Measurements from ENCODE around the gene GABRR2.
"Not testable (repeated sequence)": the region's sequence is repeated elsewhere in the genome, so short reads cannot be mapped to it uniquely, and the experiment has no call there.

Gene GABRR2

GRCh38 chr6:89323511-89323971, 8.4 kb upstream of the GABRR2 start:
- DNase-seq, result no peak

- no peak for DNase-seq
Observed at GRCh38 chr6:89321131-89321970, 6.3 kb upstream of the GABRR2 start.

- no peak for DNase-seq
Observed at GRCh38 chr6:89320012-89320559, 5.0 kb upstream of the GABRR2 start.

DNA sequence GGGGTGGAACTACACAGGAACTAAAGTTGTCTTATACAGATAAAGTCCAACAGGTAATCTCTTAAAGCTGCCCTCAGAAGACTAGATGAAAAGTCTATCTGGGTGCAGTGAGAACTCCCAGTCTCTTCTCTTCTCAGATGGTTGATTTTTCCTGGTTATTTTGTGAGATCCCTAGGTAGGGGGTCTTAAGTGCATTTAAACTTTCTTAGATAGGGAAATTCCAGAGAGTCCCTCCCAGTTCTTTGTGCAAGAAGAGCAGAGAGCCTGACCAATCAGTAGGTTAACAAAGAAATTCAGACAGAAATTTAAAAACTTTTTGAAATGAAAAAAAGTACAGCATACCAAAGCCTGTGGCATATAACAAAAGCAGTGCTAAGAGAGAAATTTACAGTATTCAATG, 2.0 kb upstream of the GABRR2 start:
- DNase-seq, result no peak

- no peak for DNase-seq
Observed at GRCh38 chr6:89314692-89315091, 407 bp downstream of the GABRR2 start.

DNA sequence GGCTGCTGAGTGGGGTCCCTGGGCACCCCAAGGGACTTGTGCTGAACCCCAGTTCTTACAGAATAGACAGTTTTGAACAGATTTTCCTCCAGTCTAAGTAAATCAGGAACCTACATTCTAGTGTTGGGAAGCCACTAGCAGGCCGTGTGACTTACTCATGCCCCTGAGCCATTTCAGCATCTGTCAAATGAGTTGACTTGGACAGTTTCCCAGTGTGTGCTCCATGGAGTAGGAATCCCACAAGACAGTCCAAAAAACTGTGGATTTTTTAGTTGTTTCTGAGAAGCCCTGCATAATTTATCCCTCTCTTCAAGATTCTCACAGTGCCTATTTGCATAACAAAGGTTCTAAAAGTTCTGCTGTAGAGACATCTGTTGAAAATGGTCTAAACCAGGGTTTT, 2.1 kb downstream of the GABRR2 start:
- DNase-seq, result no peak

GRCh38 chr6:89311853-89312531, 3.1 kb downstream of the GABRR2 start:
- DNase-seq, result no peak

DNA sequence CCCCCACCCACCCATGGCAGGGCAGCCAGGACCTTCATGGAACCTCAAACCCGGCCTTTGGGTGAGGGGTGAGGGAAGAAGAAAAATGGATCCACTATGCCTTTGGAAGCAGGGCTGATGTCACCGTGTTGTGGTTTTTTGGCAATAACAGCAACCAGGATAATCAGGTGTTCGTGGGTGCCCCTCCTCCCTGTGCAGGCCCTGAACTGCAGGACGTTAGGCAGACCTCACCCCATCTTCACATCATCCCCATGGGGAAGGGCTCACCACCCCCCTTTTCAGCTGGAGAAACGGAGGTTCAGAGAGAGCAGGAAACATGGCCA, 3.6 kb downstream of the GABRR2 start:
- DNase-seq, result no peak

- DNase-seq, result no peak
Observed at GRCh38 chr6:89310929-89311328, 4.2 kb downstream of the GABRR2 start.

GRCh38 chr6:89308525-89309395, 6.3 kb downstream of the GABRR2 start:
- no peak for DNase-seq

DNA sequence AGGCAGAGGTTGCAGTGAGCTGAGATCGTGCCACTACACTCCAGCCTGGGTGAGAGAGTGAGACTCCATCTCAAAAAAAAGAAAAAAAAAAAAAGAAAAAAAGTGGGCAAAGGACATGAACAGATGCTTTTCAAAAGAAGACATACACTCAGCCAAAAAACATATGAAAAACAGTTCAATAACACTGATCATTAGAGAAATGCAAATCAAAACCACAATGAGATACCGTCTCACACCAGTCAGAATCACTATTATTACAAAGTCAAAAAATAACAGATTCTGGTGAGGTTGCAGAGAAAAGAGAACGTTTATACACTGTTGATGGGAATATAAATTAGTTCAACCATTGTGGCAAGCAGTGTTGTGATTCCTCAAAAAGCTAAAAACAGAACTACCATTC, 10.6 kb downstream of the GABRR2 start:
- DNase-seq, result not testable (repeated sequence)

DNA sequence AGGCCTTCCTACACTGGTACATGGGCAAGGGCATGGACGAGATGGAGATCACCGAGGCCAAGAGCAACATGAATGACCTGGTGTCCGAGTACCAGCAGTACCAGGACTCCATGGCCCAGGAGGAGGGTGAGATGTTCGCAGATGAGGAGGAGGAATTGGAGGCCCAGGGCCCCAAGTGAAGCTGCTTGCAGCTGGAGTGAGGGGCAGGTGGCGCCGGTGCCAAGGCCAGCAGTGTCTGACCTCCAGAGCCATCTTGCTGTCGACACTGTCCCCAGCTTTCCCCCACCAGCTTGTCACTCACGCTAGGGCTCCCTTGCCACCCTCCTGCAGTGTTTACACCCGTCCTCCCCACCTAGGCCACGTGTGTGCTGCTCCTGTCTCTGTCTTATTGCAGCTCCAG, 12.2 kb downstream of the GABRR2 start:
- DNase-seq, result no peak

DNA sequence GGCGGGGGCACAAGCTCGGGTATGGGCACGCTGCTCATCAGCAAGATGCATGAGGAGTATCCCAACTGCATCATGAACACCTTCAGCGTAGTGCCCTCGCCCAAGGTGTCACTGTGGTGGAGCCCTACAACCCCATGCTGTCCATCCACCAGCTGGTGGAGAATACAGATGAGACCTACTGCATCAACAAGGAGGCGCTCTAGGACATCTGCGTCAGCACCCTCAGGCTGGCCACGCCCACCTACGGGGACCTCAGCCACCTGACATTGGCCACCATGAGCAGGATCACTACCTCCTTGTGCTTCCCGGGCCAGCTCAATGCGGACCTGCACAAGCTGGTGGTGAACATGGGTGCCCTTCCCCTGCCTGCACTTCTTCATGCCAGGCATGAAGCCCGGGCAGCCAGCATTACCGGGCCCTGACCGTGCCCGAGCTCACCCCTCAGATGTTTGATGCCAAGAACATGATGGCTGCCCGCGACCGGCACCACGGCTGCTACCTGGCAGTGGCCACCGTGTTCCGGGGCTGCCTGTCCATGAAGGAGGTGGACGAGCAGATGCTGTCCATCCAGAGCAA, 12.8 kb downstream of the GABRR2 start:
- no peak for DNase-seq

- no peak for DNase-seq
Observed at GRCh38 chr6:89301586-89302194, 13.4 kb downstream of the GABRR2 start.

DNA sequence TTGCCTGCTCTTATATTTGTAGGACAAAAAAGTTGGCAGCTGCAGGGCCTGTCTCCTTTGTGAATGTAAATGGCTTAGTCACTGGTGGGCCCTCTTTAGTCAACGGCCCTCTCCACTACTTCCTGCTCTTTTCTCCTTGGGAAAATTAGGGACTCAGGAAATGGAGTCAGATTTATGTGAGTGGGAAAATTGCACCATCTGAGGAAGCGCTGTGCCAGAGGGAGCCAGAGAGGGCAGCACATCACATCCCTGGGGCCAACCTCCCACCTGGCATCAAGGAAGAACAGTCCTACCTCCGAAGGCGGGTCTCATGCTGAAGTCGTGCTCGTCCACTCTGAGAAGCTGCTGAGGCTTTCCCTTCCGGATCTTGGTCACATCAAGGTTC, 15.6 kb downstream of the GABRR2 start:
- no peak for DNase-seq

DNA sequence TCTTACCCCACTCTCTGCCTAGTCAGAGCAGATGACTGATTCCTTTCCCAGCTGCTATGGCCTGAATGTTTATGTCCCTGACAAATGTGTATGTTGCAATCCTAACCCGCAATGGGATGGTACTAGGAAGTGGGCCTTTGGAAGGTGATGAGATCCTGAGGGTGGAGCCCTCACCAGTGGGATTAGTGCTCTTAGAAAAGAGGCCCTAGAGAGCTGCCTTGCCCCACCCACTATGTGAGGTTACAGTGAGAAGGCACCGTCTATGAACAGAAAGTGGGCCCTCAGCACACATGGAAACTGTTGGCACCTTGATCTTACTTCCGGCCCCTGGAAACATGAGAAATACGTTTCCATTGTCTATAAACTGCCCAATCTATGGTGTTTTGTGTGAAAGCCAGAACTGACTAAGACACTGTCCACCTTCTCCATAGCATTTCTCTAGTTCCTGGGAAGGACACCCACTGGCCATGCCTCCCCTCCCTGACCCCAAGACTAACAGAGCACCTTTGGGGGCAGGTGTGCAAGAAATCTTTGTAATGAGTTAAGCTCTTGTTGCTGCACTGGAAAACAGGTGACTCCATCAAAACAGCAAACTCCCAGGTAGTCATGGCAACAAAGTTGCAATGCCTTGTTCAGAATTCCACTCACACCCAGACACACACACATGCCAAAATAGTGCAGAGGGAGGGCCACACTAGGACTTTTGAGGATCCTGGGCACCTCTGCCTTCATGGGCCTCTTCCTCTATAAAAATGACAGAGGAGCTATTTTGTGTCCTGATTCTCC, 16.2 kb downstream of the GABRR2 start:
- DNase-seq, result no peak

DNA sequence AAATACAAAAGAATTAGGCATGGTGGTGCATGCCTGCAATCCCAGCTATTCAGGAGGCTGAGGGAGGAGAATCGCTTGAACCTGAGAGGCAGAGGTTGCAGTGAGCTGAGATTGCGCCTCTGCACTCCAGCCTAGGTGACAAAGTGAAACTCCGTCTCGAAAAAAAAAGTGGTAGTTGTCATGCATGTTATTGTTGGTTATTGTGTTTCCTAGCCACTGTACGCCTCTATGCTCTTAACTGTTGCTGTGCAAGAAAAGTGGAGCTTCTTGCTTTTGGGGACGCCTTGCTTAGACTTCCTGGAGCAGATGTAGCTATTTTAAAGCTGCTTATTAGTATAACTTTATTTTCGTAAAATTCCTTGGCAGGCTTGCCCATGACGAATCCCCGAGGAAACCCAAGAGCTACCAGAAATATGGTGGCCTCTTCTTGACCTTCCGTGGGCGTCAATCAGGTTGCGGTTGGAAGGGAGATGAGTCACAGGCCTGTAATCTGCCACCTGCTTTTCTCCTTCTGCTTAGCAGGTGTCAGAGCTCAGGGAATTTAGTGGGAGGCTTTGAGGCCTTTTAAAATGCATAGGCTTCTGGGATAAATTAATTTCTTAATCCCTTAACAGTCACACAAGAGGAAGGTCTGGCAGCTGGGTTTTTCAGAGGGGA, 17.3 kb downstream of the GABRR2 start:
- no peak for DNase-seq

DNA sequence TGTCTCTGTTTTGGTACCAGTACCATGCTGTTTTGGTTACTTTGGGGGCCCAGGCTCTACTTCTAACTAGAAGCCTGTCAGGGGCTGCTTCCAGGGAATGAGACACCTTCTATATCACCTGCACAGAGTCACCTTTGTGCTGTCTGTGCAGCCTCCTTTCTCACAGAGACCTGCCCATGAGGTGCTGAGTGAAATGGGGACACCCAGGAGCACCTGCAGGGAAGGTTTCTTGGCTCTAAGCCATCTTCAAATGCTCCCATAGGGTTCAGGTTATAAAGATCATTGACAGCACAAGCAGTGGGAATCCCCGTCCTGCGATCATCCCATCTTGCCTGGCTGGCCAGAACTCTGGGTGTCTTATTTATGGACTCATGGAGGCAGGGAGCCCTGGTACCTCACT, 19.1 kb downstream of the GABRR2 start:
- DNase-seq, result no peak

DNA sequence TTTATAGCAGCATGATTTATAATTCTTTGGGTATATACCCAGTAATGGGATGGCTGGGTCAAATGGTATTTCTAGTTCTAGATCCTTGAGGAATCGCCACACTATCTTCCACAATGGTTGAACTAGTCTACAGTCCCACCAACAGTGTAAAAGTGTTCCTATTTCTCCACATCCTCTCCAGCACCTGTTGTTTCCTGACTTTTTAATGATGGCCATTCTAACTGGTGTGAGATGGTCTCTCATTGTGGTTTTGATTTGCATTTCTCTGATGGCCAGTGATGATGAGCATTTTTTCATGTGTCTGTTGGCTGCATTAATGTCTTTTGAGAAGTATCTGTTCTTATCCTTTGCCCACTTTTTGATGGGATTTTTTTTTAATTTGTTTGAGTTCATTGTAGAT, 20.0 kb downstream of the GABRR2 start:
- DNase-seq, result not testable (repeated sequence)

GRCh38 chr6:89291256-89291819, 23.8 kb downstream of the GABRR2 start:
- DNase-seq, result no peak

Data from activated CD8-positive, alpha-beta memory T cell treated with anti-CD3 and anti-CD28 coated beads, Interleukin-2, amount 50 U/mL, for 48 hours (primary cell).